Ureter (tissue), 1 donor: ENCODE data around the gene PLPPR1. TPM values are rescaled to one million over a fixed set of nuclear protein-coding genes. Genes with fewer than 3 reads are reported as not detected.

Experiments used
- DNase-seq: peaks from one replicate; pipeline ENCODE4 v3.0.0-alpha.2; 2020; ENCODE audit warnings: low spot score
- total RNA-seq: library from RNA; stranded (reverse); gene quantifications from one replicate; pipeline ENCODE4 v1.2.4, GENCODE V29; 2023
- donor health status: DM: yes; HTN: yes; CAD: no.

Gene PLPPR1
- total RNA-seq, 1 donor from 2014 or later = not detected

GRCh38 chr9:101047848-101048397 is 19.4 kb downstream of the PLPPR1 start:
- DNase-seq = no peak

- DNase-seq = no peak
These were observed 22.1 kb downstream of the PLPPR1 start for GRCh38 chr9:101050650-101051049.

- no peak for DNase-seq
These were observed 26.1 kb downstream of the PLPPR1 start for GRCh38 chr9:101054657-101055056.

- no peak for DNase-seq
These were observed 27.0 kb downstream of the PLPPR1 start for GRCh38 chr9:101055516-101055915.

- no peak for DNase-seq
These were observed 34.2 kb downstream of the PLPPR1 start for GRCh38 chr9:101062686-101063085.

GRCh38 chr9:101063192-101063591 is 34.7 kb downstream of the PLPPR1 start:
- no peak for DNase-seq

GRCh38 chr9:101064206-101064605 is 35.7 kb downstream of the PLPPR1 start:
- DNase-seq = no peak

- no peak for DNase-seq
These were observed 37.4 kb downstream of the PLPPR1 start for GRCh38 chr9:101065930-101066329.

GRCh38 chr9:101068696-101069095 is 40.2 kb downstream of the PLPPR1 start:
- DNase-seq = no peak

GRCh38 chr9:101072259-101072658 is 43.7 kb downstream of the PLPPR1 start:
- no peak for DNase-seq

GRCh38 chr9:101073122-101073521 is 44.6 kb downstream of the PLPPR1 start:
- no peak for DNase-seq

- no peak for DNase-seq
These were observed 53.1 kb downstream of the PLPPR1 start for GRCh38 chr9:101081641-101082040.

GRCh38 chr9:101083448-101084202 is 55.1 kb downstream of the PLPPR1 start:
- no peak for DNase-seq

GRCh38 chr9:101087426-101087825 is 58.9 kb downstream of the PLPPR1 start:
- DNase-seq = no peak

- DNase-seq = no peak
These were observed 64.4 kb downstream of the PLPPR1 start for GRCh38 chr9:101092922-101093321.

- no peak for DNase-seq
These were observed 65.1 kb downstream of the PLPPR1 start for GRCh38 chr9:101093620-101094019.

- no peak for DNase-seq
These were observed 66.2 kb downstream of the PLPPR1 start for GRCh38 chr9:101094686-101095085.

- DNase-seq = no peak
These were observed 68.7 kb downstream of the PLPPR1 start for GRCh38 chr9:101097210-101097609.

GRCh38 chr9:101098392-101098791 is 69.9 kb downstream of the PLPPR1 start:
- DNase-seq = no peak

GRCh38 chr9:101114317-101114716 is 85.8 kb downstream of the PLPPR1 start:
- DNase-seq = no peak

- DNase-seq = no peak
These were observed 86.6 kb downstream of the PLPPR1 start for GRCh38 chr9:101115102-101115501.

GRCh38 chr9:101117161-101117560 is 88.6 kb downstream of the PLPPR1 start:
- no peak for DNase-seq

GRCh38 chr9:101119206-101119819 is 90.8 kb downstream of the PLPPR1 start:
- peak; percentile 43 for DNase-seq
